Small intestine (tissue), 7 donors: ENCODE results near the gene GINS2. TPM values are rescaled to one million over a fixed set of nuclear protein-coding genes. Genes with fewer than 3 reads are reported as not detected.

Experiments used
- DNase-seq, 2 donors: peaks; one replicate each; pipeline versions ENCODE4 v3.0.0 to v3.0.0-alpha.2; 2013
- FAIRE-seq: peaks from 2 replicates; lab custom pipeline; 2012; peaks lifted over from hg19 to GRCh38; lab: Jason Lieb, UNC
- H3K27ac ChIP-seq, 3 donors: one replicate each; pipeline ENCODE4 v1.5.1; 2013; ENCODE audit warnings: low read length in 2 of 3, mild to moderate bottlenecking in 2 of 3, control low read depth in 1 of 3, inconsistent platforms in 1 of 3, low read depth in 1 of 3, moderate library complexity in 1 of 3
- H3K27me3 ChIP-seq, 3 donors: one replicate each; pipeline ENCODE4 v1.6.1; 2013; ENCODE audit warnings: low read length in 3 of 3, inconsistent platforms in 1 of 3; ENCODE audit not compliant: control insufficient read depth in 3 of 3, insufficient read depth in 3 of 3
- H3K36me3 ChIP-seq, 3 donors: one replicate each; pipeline ENCODE4 v1.6.1; 2013; ENCODE audit warnings: low read length in 3 of 3, inconsistent platforms in 1 of 3, low read depth in 1 of 3, mild to moderate bottlenecking in 1 of 3, moderate library complexity in 1 of 3; ENCODE audit not compliant: control insufficient read depth in 3 of 3, insufficient read depth in 2 of 3
- H3K4me1 ChIP-seq, 3 donors: one replicate each; pipeline ENCODE4 v1.6.1; 2013; ENCODE audit warnings: low read length in 2 of 3, inconsistent platforms in 1 of 3, low read depth in 1 of 3, mild to moderate bottlenecking in 1 of 3, moderate library complexity in 1 of 3; ENCODE audit not compliant: control insufficient read depth in 3 of 3, insufficient read depth in 2 of 3
- H3K4me3 ChIP-seq, 3 donors: one replicate each; pipeline ENCODE4 v1.5.1; 2013; ENCODE audit warnings: low read length in 3 of 3, control low read depth in 1 of 3, inconsistent platforms in 1 of 3, low read depth in 1 of 3, mild to moderate bottlenecking in 1 of 3, moderate library complexity in 1 of 3
- H3K9me3 ChIP-seq, 2 donors: one replicate each; pipeline ENCODE4 v1.6.1; 2013; ENCODE audit warnings: low read depth in 1 of 2, low read length in 1 of 2; ENCODE audit not compliant: control insufficient read depth in 2 of 2, insufficient read depth in 1 of 2
- WGBS, 3 donors: extraction: QIAGEN DNeasy Blood & Tissue Kit; methylation state at CpG; one replicate each; pipeline ENCODE4 v1.1.7; 2013; 5-methylcytosine and 5-hydroxymethylcytosine counted together
- polyA plus RNA-seq, 4 donors: library from polyadenylated mRNA; stranded (reverse) in 3 of 4; unstranded in 1 of 4; fragments of 200-250 nt in 3 of 4; fragments of 120-200 nt in 1 of 4; gene quantifications; one replicate each; pipeline versions ENCODE4 v1.2.1 to v1.2.3, GENCODE V29; 2013
- donor health status: healthy with polysubstance abuse.
- donor health status: control.
- donor health status: control.
- donor health status: Bipolar disorder and iron deficiency.
- donor health status: healthy.

Gene GINS2
- polyA plus RNA-seq, 4 donors = 2.0 to 11.2 (median 6.4) TPM

DNA sequence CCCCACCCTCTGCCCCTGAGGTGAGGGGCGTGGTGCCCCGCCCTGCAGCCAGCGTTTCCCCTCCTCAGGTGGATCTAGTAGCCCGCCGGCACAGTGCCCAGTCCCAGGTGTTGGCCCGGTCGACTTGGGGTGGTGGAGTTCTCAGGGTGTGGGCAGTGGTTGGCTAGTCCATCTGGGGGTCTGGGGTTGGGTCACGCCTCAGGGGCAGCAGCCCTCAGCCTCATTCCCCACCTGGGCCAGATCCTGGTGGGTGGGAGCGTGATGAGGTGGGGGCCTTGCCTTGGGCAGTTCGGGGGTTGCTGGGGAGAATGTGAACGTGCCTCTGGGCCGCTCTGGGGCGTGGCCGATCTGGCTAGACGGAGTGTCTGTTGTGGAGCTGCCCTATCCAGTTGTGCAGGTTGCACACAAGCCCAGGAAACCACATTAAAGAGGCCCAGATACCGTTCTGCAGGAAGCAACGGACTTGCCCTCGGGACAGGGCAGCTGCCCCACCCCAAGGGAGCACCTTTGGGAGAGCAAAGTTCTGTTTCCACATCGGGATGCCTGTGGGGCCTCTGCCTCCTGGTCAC is 43.6 kb downstream of the GINS2 start:
- H3K27me3 ChIP-seq = no peaks in the 10 kb centered on the region
- 31 to 61% (median 36%) methylated on average over 19 of the region's 19 CpGs for WGBS, 3 donors
- H3K27ac ChIP-seq = peak overlapping the region in 1 of 3 donors; percentile 36
- no peaks in the 10 kb centered on the region for H3K9me3 ChIP-seq
- FAIRE-seq (no peak), DNase-seq (peak; percentile 35 to 80)
- H3K36me3 ChIP-seq = peaks cover 0 to 96% (median 4%) of the 10 kb centered on the region in 3 donors
- H3K4me3 ChIP-seq = no peak overlapping the region
- H3K4me1 ChIP-seq = peaks cover 4 to 20% (median 6%) of the 10 kb centered on the region in 3 donors

- Histone ChIP-seq H3K9me3 (no peaks in the 10 kb centered on the region), H3K4me3 (no peak overlapping the region), H3K27me3 (no peaks in the 10 kb centered on the region), H3K27ac (no peak overlapping the region), H3K4me1 (peaks cover 4 to 14% (median 6%) of the 10 kb centered on the region in 3 donors), H3K36me3 (peaks cover 0 to 96% (median 4%) of the 10 kb centered on the region in 3 donors)
- no peak for DNase-seq
- 93% methylated on average over 21 of the region's 21 CpGs for WGBS, 3 donors
- no peak for FAIRE-seq
Measured at GRCh38 chr16:85644093-85644712, 44.6 kb downstream of the GINS2 start.

GRCh38 chr16:85643631-85644030 is 45.1 kb downstream of the GINS2 start:
- H3K4me3 ChIP-seq = no peak overlapping the region
- H3K36me3 ChIP-seq = peaks cover 0 to 95% (median 0%) of the 10 kb centered on the region in 3 donors
- no peaks in the 10 kb centered on the region for H3K27me3 ChIP-seq
- H3K27ac ChIP-seq = no peak overlapping the region
- FAIRE-seq = no peak
- WGBS, 3 donors = 57 to 65% (median 60%) methylated on average over 8 of the region's 8 CpGs
- H3K4me1 ChIP-seq = peaks cover 4 to 14% (median 6%) of the 10 kb centered on the region in 3 donors
- no peaks in the 10 kb centered on the region for H3K9me3 ChIP-seq
- DNase-seq = no peak

DNA sequence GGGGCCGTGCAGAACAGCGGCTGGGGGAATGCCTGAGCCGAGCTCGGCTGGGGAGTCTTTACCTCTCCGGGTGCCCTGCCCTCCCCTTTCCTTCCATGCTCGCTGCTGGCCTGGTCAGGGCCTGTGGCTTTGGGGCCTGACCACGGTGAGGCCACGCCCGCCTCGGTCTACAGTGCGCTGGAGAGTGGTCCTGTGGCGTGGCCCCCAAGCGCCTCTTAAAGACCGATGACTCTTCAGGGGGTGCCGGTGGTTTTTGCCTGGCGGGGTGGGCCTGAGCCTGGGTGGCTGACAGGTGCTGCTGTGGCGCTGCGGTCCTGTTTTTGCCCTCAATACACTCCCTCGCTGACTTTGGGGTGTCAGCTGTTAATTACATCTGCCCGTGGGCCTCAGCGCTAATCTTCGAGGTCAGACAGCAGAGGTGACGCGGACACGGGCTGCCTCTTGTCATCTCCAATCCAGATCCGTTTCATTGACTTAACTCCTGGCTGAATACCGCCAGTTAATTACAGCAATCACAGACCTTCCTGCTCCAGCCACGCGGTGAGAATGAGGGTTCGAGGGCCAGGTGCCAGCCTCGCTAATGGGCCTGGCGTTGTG is 45.9 kb downstream of the GINS2 start:
- FAIRE-seq = no peak
- H3K4me3 ChIP-seq = no peak overlapping the region
- no peak for DNase-seq
- H3K27ac ChIP-seq = no peak overlapping the region
- WGBS, 3 donors = 75 to 84% (median 78%) methylated on average over 31 to 32 of the region's 32 CpGs
- H3K27me3 ChIP-seq = no peaks in the 10 kb centered on the region
- H3K36me3 ChIP-seq = peaks cover 0 to 93% (median 0%) of the 10 kb centered on the region in 3 donors
- H3K9me3 ChIP-seq = no peaks in the 10 kb centered on the region
- H3K4me1 ChIP-seq = peaks cover 4 to 14% (median 6%) of the 10 kb centered on the region in 3 donors

- no peaks in the 10 kb centered on the region for H3K27me3 ChIP-seq
- no peaks in the 10 kb centered on the region for H3K9me3 ChIP-seq
- peaks cover 0 to 93% (median under 1%) of the 10 kb centered on the region in 3 donors for H3K36me3 ChIP-seq
- H3K4me3 ChIP-seq = no peak overlapping the region
- WGBS, 3 donors = 19 to 64% (median 38%) methylated on average over 12 of the region's 12 CpGs
- DNase-seq = peak; percentile 37 to 90
- FAIRE-seq = no peak
- H3K4me1 ChIP-seq = peaks cover 4 to 14% (median 6%) of the 10 kb centered on the region in 3 donors
- H3K27ac ChIP-seq = no peak overlapping the region
Measured at GRCh38 chr16:85641776-85642176, 47.0 kb downstream of the GINS2 start.

- no peaks in the 10 kb centered on the region for H3K9me3 ChIP-seq
- no peak for FAIRE-seq
- no peak for DNase-seq
- WGBS, 3 donors = 75 to 85% (median 79%) methylated on average over 19 to 24 of the region's 24 CpGs
- no peak overlapping the region for H3K4me3 ChIP-seq
- H3K27me3 ChIP-seq = no peaks in the 10 kb centered on the region
- no peak overlapping the region for H3K27ac ChIP-seq
- peaks cover 4 to 14% (median 6%) of the 10 kb centered on the region in 3 donors for H3K4me1 ChIP-seq
- peaks cover 0 to 93% (median 4%) of the 10 kb centered on the region in 3 donors for H3K36me3 ChIP-seq
Measured at GRCh38 chr16:85641305-85641704, 47.4 kb downstream of the GINS2 start.

- H3K27me3 ChIP-seq = no peaks in the 10 kb centered on the region
- no peak for FAIRE-seq
- no peak overlapping the region for H3K27ac ChIP-seq
- peaks cover 4 to 14% (median 6%) of the 10 kb centered on the region in 3 donors for H3K4me1 ChIP-seq
- H3K36me3 ChIP-seq = peaks cover 0 to 95% (median 4%) of the 10 kb centered on the region in 3 donors
- no peak for DNase-seq
- no peaks in the 10 kb centered on the region for H3K9me3 ChIP-seq
- WGBS, 3 donors = 91 to 92% (median 91%) methylated on average over 27 to 31 of the region's 31 CpGs
- H3K4me3 ChIP-seq = no peak overlapping the region
Measured at GRCh38 chr16:85640585-85640984, 48.2 kb downstream of the GINS2 start.

- WGBS, 3 donors = 59 to 91% (median 78%) methylated on average over 10 to 13 of the region's 13 CpGs
- Histone ChIP-seq H3K4me1 (peaks cover 4 to 11% (median 6%) of the 10 kb centered on the region in 3 donors), H3K36me3 (peaks cover 0 to 95% (median 4%) of the 10 kb centered on the region in 3 donors), H3K4me3 (no peak overlapping the region), H3K27me3 (no peaks in the 10 kb centered on the region), H3K9me3 (no peaks in the 10 kb centered on the region), H3K27ac (no peak overlapping the region)
- DNase-seq (no peak), FAIRE-seq (no peak)
Measured at GRCh38 chr16:85640254-85640558, 48.5 kb downstream of the GINS2 start.
